HG02798 (cell line): ENCODE results near the gene PRL.

Experiments used
- ATAC-seq: cut with Tn5 transposase; IDR thresholded peaks from one replicate; pipeline ENCODE4 v1.9.1; 2021; ENCODE audit warnings: mild to moderate bottlenecking; ENCODE audit not compliant: unreplicated experiment, poor library complexity

Gene PRL

GRCh38 chr6:22237526-22237925 is 59.3 kb downstream of the PRL start:
- ATAC-seq, result no peak
